Measurements from ENCODE around the gene PGM5.

- no peak for TF ChIP-seq CTCF (conservative IDR thresholded peaks at IDR 0.05; ENCODE audit: low read length)
- no peak for TF ChIP-seq EZH2phosphoT487 (IDR thresholded peaks at IDR 0.05; ENCODE audit: borderline replicate concordance)
Measured at GRCh38 chr9:68476422-68476821, 120.0 kb downstream of the PGM5 start.
